ENCODE data around the gene RERE.

RERE gene

GRCh38 chr1:8430476-8430875 lies 387.0 kb downstream of the RERE start:
- Histone ChIP-seq H4K91ac (ENCODE audit: low read depth, low read length) (no peak overlapping the region), H2BK5ac (ENCODE audit: low read depth, low read length, poor library complexity) (no peak overlapping the region), H3K27ac (ENCODE audit: low read depth, low read length) (no peak overlapping the region), H3K23ac (ENCODE audit: low read length) (no peak overlapping the region), H4K8ac (ENCODE audit: low read depth, low read length) (no peak overlapping the region), H3K14ac (ENCODE audit: low read length) (no peak overlapping the region), H3K9ac (ENCODE audit: low read length) (no peak overlapping the region), H3K4me1 (ENCODE audit: control insufficient read depth in 1 of 2, insufficient read depth in 2 of 2, low read length in 2 of 2) (peaks cover 0 to 1% of the 10 kb centered on the region in 2 experiments), H3K79me2 (ENCODE audit: control insufficient read depth, insufficient read depth, low read length, poor library complexity) (no peaks in the 10 kb centered on the region), H3K4me3 (ENCODE audit: low read depth, low read length) (no peak overlapping the region), H2BK12ac (ENCODE audit: low read length) (no peak overlapping the region), H3K9me3 (ENCODE audit: insufficient read depth, low read depth, low read length) (no peaks in the 10 kb centered on the region), H2AFZ (ENCODE audit: insufficient read depth, low read length, poor library complexity) (no peak overlapping the region), H4K12ac (ENCODE audit: low read depth, low read length) (no peak overlapping the region), H3K4me2 (ENCODE audit: low read length) (no peak overlapping the region), H3K79me1 (ENCODE audit: low read length) (no peaks in the 10 kb centered on the region), H3K4ac (ENCODE audit: low read depth, low read length) (no peak overlapping the region), H2BK120ac (ENCODE audit: insufficient read depth, low read length, poor library complexity) (no peak overlapping the region), H3K36me3 (ENCODE audit: control insufficient read depth in 1 of 2, insufficient read depth in 2 of 2, low read length in 2 of 2) (no peaks in the 10 kb centered on the region), H3K18ac (ENCODE audit: low read length) (no peak overlapping the region), H3K27me3 (ENCODE audit: insufficient read depth, low read length) (no peaks in the 10 kb centered on the region), H2AK5ac (ENCODE audit: low read length) (no peak overlapping the region)
- no peak for DNase-seq
- no CpG with 5 or more reads among the region's 2 CpGs for WGBS (ENCODE audit: extremely low coverage, insufficient coverage, insufficient read length)

GRCh38 chr1:8429549-8430110 lies 387.8 kb downstream of the RERE start:
- Histone ChIP-seq H3K4me2 (ENCODE audit: low read length) (no peak overlapping the region), H3K14ac (ENCODE audit: low read length) (no peak overlapping the region), H3K27me3 (ENCODE audit: insufficient read depth, low read length) (no peaks in the 10 kb centered on the region), H2AK5ac (ENCODE audit: low read length) (no peak overlapping the region), H3K79me2 (ENCODE audit: control insufficient read depth, insufficient read depth, low read length, poor library complexity) (peaks cover 1% of the 10 kb centered on the region), H3K4me1 (ENCODE audit: control insufficient read depth in 1 of 2, insufficient read depth in 2 of 2, low read length in 2 of 2) (peaks cover 4 to 9% of the 10 kb centered on the region in 2 experiments), H2AFZ (ENCODE audit: insufficient read depth, low read length, poor library complexity) (no peak overlapping the region), H2BK120ac (ENCODE audit: insufficient read depth, low read length, poor library complexity) (no peak overlapping the region), H3K18ac (ENCODE audit: low read length) (no peak overlapping the region), H3K79me1 (ENCODE audit: low read length) (peaks cover 2% of the 10 kb centered on the region), H3K9me3 (ENCODE audit: insufficient read depth, low read depth, low read length) (no peaks in the 10 kb centered on the region), H3K36me3 (ENCODE audit: control insufficient read depth in 1 of 2, insufficient read depth in 2 of 2, low read length in 2 of 2) (no peaks in the 10 kb centered on the region), H2BK12ac (ENCODE audit: low read length) (no peak overlapping the region), H4K8ac (ENCODE audit: low read depth, low read length) (no peak overlapping the region), H3K27ac (ENCODE audit: low read depth, low read length) (no peak overlapping the region), H3K4ac (ENCODE audit: low read depth, low read length) (no peak overlapping the region), H3K4me3 (ENCODE audit: low read depth, low read length) (no peak overlapping the region), H4K12ac (ENCODE audit: low read depth, low read length) (no peak overlapping the region), H2BK5ac (ENCODE audit: low read depth, low read length, poor library complexity) (no peak overlapping the region), H4K91ac (ENCODE audit: low read depth, low read length) (no peak overlapping the region), H3K9ac (ENCODE audit: low read length) (no peak overlapping the region), H3K23ac (ENCODE audit: low read length) (no peak overlapping the region)
- no peak for DNase-seq
- WGBS (ENCODE audit: extremely low coverage, insufficient coverage, insufficient read length): no CpG with 5 or more reads among the region's 2 CpGs

GRCh38 chr1:8428441-8428840 lies 389.0 kb downstream of the RERE start:
- H2AFZ ChIP-seq (ENCODE audit: insufficient read depth, low read length, poor library complexity): no peak overlapping the region
- H3K23ac ChIP-seq (ENCODE audit: low read length): no peak overlapping the region
- DNase-seq: no peak
- no peak overlapping the region for H2AK5ac ChIP-seq (ENCODE audit: low read length)
- H4K12ac ChIP-seq (ENCODE audit: low read depth, low read length): no peak overlapping the region
- H3K4me1 ChIP-seq (ENCODE audit: control insufficient read depth in 1 of 2, insufficient read depth in 2 of 2, low read length in 2 of 2): peaks cover 5 to 12% of the 10 kb centered on the region in 2 experiments
- H3K79me1 ChIP-seq (ENCODE audit: low read length): peaks cover 12% of the 10 kb centered on the region
- peaks cover 4% of the 10 kb centered on the region for H3K79me2 ChIP-seq (ENCODE audit: control insufficient read depth, insufficient read depth, low read length, poor library complexity)
- no peak overlapping the region for H3K9ac ChIP-seq (ENCODE audit: low read length)
- H3K9me3 ChIP-seq (ENCODE audit: insufficient read depth, low read depth, low read length): no peaks in the 10 kb centered on the region
- H2BK5ac ChIP-seq (ENCODE audit: low read depth, low read length, poor library complexity): no peak overlapping the region
- no peaks in the 10 kb centered on the region for H3K27me3 ChIP-seq (ENCODE audit: insufficient read depth, low read length)
- no CpG with 5 or more reads among the region's 5 CpGs for WGBS (ENCODE audit: extremely low coverage, insufficient coverage, insufficient read length)
- no peak overlapping the region for H3K4ac ChIP-seq (ENCODE audit: low read depth, low read length)
- no peak overlapping the region for H3K14ac ChIP-seq (ENCODE audit: low read length)
- H2BK120ac ChIP-seq (ENCODE audit: insufficient read depth, low read length, poor library complexity): no peak overlapping the region
- H2BK12ac ChIP-seq (ENCODE audit: low read length): no peak overlapping the region
- H3K4me2 ChIP-seq (ENCODE audit: low read length): no peak overlapping the region
- H4K91ac ChIP-seq (ENCODE audit: low read depth, low read length): no peak overlapping the region
- H3K36me3 ChIP-seq (ENCODE audit: control insufficient read depth in 1 of 2, insufficient read depth in 2 of 2, low read length in 2 of 2): no peaks in the 10 kb centered on the region
- H3K4me3 ChIP-seq (ENCODE audit: low read depth, low read length): no peak overlapping the region
- H4K8ac ChIP-seq (ENCODE audit: low read depth, low read length): no peak overlapping the region
- no peak overlapping the region for H3K18ac ChIP-seq (ENCODE audit: low read length)
- H3K27ac ChIP-seq (ENCODE audit: low read depth, low read length): no peak overlapping the region

- H3K27ac ChIP-seq (ENCODE audit: low read depth, low read length): no peak overlapping the region
- H3K14ac ChIP-seq (ENCODE audit: low read length): no peak overlapping the region
- H3K79me2 ChIP-seq (ENCODE audit: control insufficient read depth, insufficient read depth, low read length, poor library complexity): peaks cover 8% of the 10 kb centered on the region
- no peaks in the 10 kb centered on the region for H3K36me3 ChIP-seq (ENCODE audit: control insufficient read depth in 1 of 2, insufficient read depth in 2 of 2, low read length in 2 of 2)
- peaks cover 5 to 12% of the 10 kb centered on the region in 2 experiments for H3K4me1 ChIP-seq (ENCODE audit: control insufficient read depth in 1 of 2, insufficient read depth in 2 of 2, low read length in 2 of 2)
- no peak overlapping the region for H3K4me3 ChIP-seq (ENCODE audit: low read depth, low read length)
- no peak overlapping the region for H2AK5ac ChIP-seq (ENCODE audit: low read length)
- no CpG with 5 or more reads among the region's 5 CpGs for WGBS (ENCODE audit: extremely low coverage, insufficient coverage, insufficient read length)
- H3K4ac ChIP-seq (ENCODE audit: low read depth, low read length): no peak overlapping the region
- no peak overlapping the region for H3K18ac ChIP-seq (ENCODE audit: low read length)
- H2BK120ac ChIP-seq (ENCODE audit: insufficient read depth, low read length, poor library complexity): no peak overlapping the region
- no peaks in the 10 kb centered on the region for H3K9me3 ChIP-seq (ENCODE audit: insufficient read depth, low read depth, low read length)
- H2BK12ac ChIP-seq (ENCODE audit: low read length): no peak overlapping the region
- no peak overlapping the region for H4K8ac ChIP-seq (ENCODE audit: low read depth, low read length)
- H3K79me1 ChIP-seq (ENCODE audit: low read length): peaks cover 16% of the 10 kb centered on the region
- no peak overlapping the region for H3K9ac ChIP-seq (ENCODE audit: low read length)
- no peaks in the 10 kb centered on the region for H3K27me3 ChIP-seq (ENCODE audit: insufficient read depth, low read length)
- no peak overlapping the region for H2BK5ac ChIP-seq (ENCODE audit: low read depth, low read length, poor library complexity)
- H3K23ac ChIP-seq (ENCODE audit: low read length): no peak overlapping the region
- no peak for DNase-seq
- no peak overlapping the region for H2AFZ ChIP-seq (ENCODE audit: insufficient read depth, low read length, poor library complexity)
- no peak overlapping the region for H4K91ac ChIP-seq (ENCODE audit: low read depth, low read length)
- H3K4me2 ChIP-seq (ENCODE audit: low read length): no peak overlapping the region
- H4K12ac ChIP-seq (ENCODE audit: low read depth, low read length): no peak overlapping the region
Measured at GRCh38 chr1:8427986-8428385, 389.5 kb downstream of the RERE start.
